Fibroblast of gingiva (primary cell): ENCODE measurements around the gene MSTO1.
"Not testable (repeated sequence)": the region's sequence is repeated elsewhere in the genome, so short reads cannot be mapped to it uniquely, and the experiment has no call there.

Source experiments
- DNase-seq: peaks from one replicate; pipeline ENCODE4 v3.0.0-alpha.2; 2011; ENCODE audit warnings: low read depth

MSTO1 gene

DNA sequence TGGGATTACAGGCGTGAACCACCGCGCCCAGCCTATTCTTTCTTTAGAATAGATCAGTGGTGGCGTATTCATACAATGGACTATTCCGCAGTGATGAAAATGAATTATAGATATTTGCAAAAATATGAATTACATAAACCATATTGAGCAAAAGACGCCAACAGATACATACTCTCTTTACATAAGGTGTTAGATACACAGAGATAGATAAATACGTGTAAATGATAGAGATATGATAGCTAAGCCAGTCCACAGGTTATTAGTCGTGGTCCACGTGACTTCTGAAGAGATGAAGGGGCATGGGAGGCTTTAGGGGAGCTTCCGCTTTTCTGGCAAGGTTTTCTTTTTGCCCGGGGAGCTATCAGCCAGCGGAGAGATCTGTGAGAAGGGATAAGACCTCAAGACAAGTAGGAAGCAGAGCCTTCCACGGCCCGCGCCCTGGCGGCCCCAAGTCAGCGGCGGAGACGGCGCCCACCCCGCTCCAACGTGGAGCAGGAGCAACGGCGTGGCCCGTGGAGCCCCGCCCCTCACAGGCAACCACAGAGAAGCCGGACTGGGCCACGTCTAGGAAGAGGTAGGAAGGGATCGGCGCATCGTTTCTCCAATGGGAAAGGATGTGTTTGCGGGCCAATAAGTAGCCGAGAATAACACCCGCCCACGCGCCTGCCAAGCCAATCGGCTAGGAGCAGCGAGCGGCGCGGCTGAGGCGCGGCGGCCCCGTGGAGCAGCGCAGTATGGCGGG lies at the start of gene MSTO1:
Gene MSTO1 (plus strand): TSS at position 704 of the 742 bp plus-strand sequence. CDS start 31 bp downstream, at position 735.
- peak; percentile 97 for DNase-seq

- not testable (repeated sequence) for DNase-seq
These were observed 48.0 kb upstream of the MSTO1 start for GRCh38 chr1:155561779-155562580.

DNA sequence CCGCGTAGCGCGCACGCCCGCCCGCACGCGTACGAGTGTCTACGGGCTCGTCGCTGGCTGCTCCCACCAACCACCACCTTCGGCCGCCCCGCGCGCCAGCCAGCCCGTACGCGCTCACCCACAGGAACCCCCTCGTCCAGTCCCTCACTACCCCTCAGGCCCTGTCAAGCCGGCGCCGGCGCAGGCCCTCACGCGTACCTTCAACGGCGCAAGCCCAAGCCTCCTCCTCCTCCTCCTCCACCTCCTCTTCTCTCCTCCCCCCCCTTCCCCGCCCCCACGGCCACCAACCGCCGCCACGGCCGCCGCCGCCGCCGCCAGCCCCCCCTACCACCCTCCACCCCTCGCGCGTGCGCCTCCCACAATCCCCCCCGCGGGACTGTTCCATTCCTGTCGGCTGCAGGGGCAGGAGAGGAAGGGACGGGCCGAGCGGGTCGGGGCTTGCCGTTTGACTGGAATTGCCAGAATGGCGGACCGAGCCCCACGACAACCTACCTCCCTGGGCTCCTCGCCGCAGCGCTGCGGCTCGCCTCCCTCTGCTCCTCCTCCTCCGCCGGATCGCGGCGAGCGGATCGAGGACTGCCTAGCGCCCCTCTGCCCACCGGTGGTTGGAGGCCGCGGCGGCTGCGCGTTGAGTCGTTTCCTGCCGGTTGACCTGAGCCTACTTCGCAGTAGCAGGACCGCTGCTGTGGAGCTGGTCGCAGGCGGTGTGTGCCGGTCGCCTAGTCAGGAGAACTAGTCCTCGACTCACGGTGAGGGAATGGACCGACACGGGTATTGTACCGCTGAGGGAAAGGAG lies 47.2 kb upstream of the MSTO1 start, which contains the start of gene ASH1L:
Gene ASH1L (minus strand): TSS at position 223 of the 796 bp plus-strand sequence. CDS start 41,284 bp downstream, outside the sequence.
- DNase-seq, result peak; percentile 95

DNA sequence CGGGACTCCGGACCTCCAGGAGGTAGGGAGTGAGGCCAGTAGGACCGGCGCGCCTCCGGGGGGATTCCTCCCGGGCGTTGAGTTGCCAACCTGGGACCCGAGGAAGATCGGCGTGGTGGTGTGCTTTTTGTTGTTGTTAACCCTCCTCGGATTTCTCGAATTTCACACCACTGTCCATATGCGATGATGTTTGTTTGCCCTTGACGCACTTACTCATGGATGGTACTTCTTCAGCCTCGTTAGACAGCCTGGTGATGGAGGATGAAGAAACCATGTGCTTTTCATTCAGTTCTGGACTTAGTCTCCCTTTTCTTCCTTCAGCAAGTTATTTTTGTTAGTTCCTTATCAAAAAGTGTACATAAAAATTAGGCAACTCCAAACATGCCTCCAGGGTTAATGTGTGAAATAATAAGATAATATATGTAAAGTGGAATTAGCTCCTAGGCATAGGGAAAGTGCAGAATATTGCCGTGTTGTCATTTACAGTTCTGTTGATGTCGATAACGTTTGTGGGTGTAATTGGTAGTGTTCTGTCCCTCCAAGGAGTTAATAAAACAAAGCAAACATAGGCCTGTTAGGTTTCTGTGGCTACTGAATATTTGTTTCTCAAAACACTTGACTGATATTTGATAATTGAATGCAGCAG lies 46.5 kb upstream of the MSTO1 start:
- peak; percentile 1 for DNase-seq

- DNase-seq, result peak; percentile 50
These were observed 39.9 kb upstream of the MSTO1 start for GRCh38 chr1:155569988-155570592.

- no peak for DNase-seq
These were observed 39.4 kb upstream of the MSTO1 start for GRCh38 chr1:155570593-155570990.

DNA sequence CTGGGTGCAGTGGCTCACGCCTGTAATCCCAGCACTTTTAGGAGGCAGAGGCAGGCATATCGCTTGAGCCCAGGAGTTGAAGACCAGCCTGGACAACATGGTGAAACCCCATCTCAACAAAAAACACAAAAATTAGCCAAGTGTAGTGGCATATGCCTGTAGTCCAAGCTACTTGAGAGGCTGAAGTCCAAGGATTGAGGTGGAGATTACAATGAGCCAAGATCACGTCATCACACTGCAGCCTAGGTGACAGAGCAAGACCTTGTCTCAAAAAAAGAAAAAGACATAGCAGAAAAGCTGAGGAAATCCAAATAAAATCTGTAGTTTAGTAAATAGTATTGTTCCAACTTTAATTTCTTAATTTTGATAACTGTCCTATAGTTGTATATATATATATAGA lies 35.9 kb upstream of the MSTO1 start:
- DNase-seq, result no peak

DNA sequence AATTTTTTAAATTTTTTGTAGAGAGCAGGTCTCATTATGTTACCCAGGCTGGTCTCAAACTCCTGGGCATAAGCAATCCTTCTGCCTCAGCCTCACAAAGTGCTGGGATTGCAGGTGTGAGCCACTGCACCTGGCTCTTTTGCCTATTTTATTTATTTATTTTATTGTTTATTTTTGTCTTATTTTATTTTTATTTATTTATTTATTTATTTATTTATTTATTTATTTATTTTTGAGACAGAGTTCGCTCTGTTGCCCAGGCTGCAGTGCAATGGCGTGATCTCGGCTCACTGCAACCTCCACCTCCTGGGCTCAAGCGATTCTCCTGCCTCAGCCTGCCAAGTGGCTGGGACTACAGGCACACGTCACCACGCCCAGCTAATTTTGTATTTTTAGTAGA lies 34.4 kb upstream of the MSTO1 start:
- not testable (repeated sequence) for DNase-seq

- DNase-seq, result not testable (repeated sequence)
These were observed 26.2 kb upstream of the MSTO1 start for GRCh38 chr1:155583846-155584245.

GRCh38 chr1:155589282-155589681 lies 20.7 kb upstream of the MSTO1 start:
- DNase-seq, result not testable (repeated sequence)

DNA sequence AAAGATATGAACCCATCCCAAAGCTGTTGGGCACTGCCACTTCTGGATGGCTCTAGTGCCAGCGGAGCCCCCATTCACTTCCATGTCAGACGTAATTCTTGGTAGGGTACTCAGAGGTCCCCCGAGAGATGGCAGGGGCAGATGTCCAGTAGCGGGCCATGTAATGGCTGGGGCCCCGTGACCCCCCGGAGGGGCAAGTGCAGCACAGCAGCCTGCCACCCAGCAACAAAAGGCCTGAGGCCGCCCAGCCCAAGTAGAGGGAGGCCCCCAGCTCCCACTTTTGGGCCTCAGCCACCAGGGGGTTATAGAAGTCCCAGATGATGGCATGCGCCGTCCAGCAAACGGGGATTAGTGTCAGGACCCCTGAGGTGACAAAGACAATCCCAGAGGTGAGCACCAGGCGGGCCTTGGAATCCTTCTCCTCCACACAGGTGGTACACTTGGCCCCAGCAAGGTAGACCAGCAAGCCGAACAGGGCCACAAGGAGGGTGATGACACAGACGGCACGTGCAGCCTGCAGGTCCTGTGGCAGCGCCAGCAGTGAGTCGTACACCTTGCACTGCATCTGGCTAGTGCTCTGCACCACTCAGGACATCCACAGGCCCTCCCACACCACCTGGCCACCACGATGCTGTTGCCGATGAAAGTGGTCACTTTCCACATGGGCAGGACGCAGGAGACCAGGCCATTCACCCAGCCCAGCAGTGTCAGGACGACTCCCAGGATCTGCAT lies 19.3 kb upstream of the MSTO1 start:
- DNase-seq, result not testable (repeated sequence)

DNA sequence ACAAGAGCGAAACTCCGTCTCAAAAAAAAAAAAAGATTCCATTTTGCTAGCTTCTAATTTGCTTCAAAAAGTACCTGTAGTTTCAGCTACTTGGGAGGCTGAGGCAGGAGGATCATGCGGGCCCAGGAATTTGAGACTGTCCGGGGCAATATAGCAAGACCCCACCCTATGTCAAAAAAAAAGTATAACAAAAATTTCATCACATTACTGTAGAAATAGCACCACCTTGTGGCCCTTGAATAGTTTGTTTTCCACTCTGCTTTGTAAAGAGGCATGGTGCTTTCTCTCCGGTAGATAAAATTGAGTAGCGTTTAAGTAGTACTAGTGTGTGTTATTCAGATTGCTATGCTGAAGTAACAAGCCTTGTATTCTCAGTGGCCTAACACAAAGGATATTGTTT lies 18.2 kb upstream of the MSTO1 start:
- DNase-seq, result peak; percentile 59

DNA sequence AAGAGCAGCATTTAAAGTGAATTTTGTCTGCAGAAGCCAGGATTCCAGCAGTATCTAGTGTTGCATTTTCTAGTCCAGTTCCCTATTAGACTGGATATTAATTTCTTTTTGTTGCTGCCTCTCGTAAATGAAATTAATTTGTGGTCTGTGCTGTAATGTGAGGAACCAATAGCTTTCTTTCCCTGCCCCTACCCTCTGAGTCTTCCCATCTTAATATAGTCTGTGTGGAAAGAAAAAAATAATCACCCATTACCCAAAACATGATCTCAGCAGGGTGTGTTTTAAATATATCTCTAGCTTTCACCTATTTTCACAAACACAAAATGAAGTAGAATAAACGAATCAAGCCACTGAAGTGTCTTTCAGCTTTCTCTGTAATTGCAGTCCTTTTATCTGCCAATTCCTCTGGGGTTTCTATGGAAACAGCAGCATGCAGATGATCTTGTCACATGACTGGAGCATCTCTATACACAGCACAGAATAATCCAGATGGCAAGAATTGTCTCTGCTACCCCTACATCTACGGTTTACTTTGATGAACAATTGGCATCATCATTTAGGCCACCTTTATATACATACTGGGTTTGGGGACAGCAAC lies 14.0 kb upstream of the MSTO1 start:
- not testable (repeated sequence) for DNase-seq

DNA sequence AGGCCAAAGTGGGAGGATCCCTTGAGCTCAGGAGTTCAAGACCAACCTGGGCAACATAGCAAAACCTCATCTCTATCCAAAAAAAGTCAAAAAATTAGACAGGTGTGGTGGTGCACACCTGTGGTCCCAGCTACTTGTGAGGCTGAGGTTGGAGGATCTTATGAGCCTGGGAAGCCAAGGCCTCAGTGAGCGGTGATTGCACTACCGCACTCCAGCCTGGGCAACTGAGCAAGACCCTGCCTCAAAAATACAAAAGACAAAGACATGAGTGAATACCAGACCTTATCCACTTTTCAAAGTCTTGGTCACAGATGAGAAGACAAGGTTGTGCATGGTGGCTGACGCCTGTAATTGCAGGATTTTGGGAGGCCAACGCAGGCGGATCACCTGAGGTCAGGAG lies 13.2 kb upstream of the MSTO1 start:
- DNase-seq, result no peak

DNA sequence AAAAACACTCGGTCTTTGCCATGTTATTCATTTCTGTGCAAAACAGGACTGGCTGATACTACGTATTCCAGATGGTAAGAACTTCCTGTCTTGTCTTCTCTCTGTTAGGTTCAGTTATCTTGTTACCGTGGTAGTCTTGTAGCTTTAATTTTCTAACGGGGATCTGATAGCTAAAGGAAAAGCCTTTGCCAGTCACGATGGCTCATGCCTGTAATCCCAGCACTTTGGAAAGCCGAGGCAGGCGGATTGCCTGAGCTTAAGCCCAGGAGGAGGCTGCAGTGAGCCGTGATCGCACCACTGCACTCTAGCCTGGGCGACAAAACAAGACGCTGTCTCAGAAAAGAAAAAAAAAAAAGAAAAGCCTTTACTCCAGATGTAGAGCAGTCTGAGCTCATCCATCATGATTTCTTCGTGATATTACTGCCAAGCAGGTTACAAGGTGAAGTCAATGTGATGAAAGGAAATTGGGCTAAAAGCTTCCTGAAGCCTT lies 11.1 kb upstream of the MSTO1 start:
- peak; percentile 44 for DNase-seq

GRCh38 chr1:155599828-155600572 lies 10.0 kb upstream of the MSTO1 start:
- DNase-seq, result not testable (repeated sequence)

DNA sequence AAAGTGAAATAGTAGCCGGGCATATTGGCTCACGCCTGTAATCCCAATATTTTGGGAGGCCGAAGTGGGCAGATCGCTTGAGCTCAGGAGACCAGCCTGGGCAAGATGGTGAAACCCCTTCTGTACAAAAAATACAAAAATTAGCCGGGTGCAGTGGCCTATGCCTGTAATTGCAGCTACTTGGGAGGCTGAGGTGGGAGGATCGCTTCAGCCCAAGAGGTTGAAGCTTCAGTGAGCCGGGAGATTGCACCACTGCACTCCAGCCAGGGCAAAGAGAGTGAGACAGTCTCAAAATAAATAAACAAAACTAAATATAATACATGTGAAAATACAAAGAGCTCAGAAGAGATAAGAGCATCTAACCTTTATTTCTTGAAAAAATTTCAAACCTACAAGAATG lies 2.3 kb upstream of the MSTO1 start:
- no peak for DNase-seq

GRCh38 chr1:155608888-155609225 lies 1.2 kb upstream of the MSTO1 start:
- DNase-seq, result no peak

DNA sequence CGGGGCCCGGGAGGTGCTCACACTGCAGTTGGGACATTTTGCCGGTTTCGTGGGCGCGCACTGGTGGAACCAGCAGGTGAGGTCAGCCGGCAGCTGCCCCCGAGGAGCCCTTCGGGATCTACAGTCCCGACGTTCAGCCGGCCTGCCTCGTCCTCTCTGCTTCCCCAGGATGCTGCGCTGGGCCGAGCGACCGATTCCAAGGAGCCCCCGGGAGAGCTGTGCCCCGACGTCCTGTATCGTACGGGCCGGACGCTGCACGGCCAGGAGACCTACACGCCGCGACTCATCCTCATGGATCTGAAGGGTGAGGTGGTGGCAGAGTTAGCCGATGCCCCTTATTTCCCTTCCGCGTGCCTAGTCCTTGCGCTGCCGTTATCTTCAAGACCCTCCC lies 234 bp downstream of the MSTO1 start:
- not testable (repeated sequence) for DNase-seq
